Vagina (tissue), 2 donors: ENCODE data around the gene ITGA2B.

Experiments used
- CTCF ChIP-seq, 3 experiments: fragments of 450-650 bp in 2 of 3; fragments of 200-600 bp in 1 of 3; sonication (generic) in 1 of 3; IDR thresholded peaks; one replicate each; pipeline ENCODE4 v1.5.1; 2017 to 2019; ENCODE audit warnings: antibody characterized with exemption in 3 of 3, mild to moderate bottlenecking in 2 of 3, moderate library complexity in 2 of 3
- POLR2A ChIP-seq, 2 donors: fragments of 450-650 bp; IDR thresholded peaks; one replicate each; pipeline ENCODE4 v1.6.1; 2017; ENCODE audit warnings: antibody characterized with exemption in 2 of 2, mild to moderate bottlenecking in 2 of 2, moderate library complexity in 2 of 2
- POLR2AphosphoS5 ChIP-seq, 2 donors: sonication (generic); formaldehyde crosslinking; IDR thresholded peaks; one replicate each; pipeline ENCODE4 v1.9.0; 2017; ENCODE audit warnings: antibody characterized with exemption in 2 of 2, mild to moderate bottlenecking in 2 of 2, low read depth in 1 of 2; ENCODE audit not compliant: insufficient read depth in 1 of 2

GRCh38 chr17:44333371-44333770 is 56.1 kb downstream of the ITGA2B start:
- TF ChIP-seq CTCF (IDR thresholded peaks at IDR 0.05) = no peak
- TF ChIP-seq POLR2A (IDR thresholded peaks at IDR 0.05) = no peak
- TF ChIP-seq POLR2AphosphoS5 (IDR thresholded peaks at IDR 0.05; ENCODE audit: insufficient read depth in 1 of 2, low read depth in 1 of 2) = no peak
